Measurements from ENCODE around the gene CCT6A.
A peak's percentile ranks its signal among the peaks of the same experiment; 100 is the strongest.

The CCT6A gene

GRCh38 chr7:56051339-56052191 lies at the start of gene CCT6A, which contains the start of gene PSPH:
Gene CCT6A (plus strand): TSS chr7:56051765. CDS start chr7:56051849, 84 bp downstream.
Gene PSPH (minus strand): TSS chr7:56051444. CDS start chr7:56021212, 30,232 bp downstream.
- Histone ChIP-seq H3K9ac (ENCODE audit: low read depth, low read length) (peak within 1 kb of the TSS; percentile 92), H3K79me2 (ENCODE audit: insufficient read depth, low read length) (peaks cover 83% of the 10 kb centered on the region), H3K4me1 (ENCODE audit: insufficient read depth, low read length) (peaks cover 55% of the 10 kb centered on the region), H3K4me3 (ENCODE audit: low read depth in 1 of 2, low read length in 2 of 2) (peak within 1 kb of the TSS; percentile 96 to 97), H3K27ac (ENCODE audit: low read length) (peak within 1 kb of the TSS; percentile 96), H3K9me3 (ENCODE audit: insufficient read depth, low read length, severe bottlenecking) (no peaks in the 10 kb centered on the region), H4K20me1 (ENCODE audit: insufficient read depth, low read length) (peaks cover 5% of the 10 kb centered on the region), H2AFZ (ENCODE audit: low read depth, low read length) (peak within 1 kb of the TSS; percentile 92), H3K27me3 (ENCODE audit: insufficient read depth, low read length, poor library complexity) (no peaks in the 10 kb centered on the region), H3K36me3 (ENCODE audit: insufficient read depth, low read length) (peaks cover 47% of the 10 kb centered on the region), H3K4me2 (ENCODE audit: insufficient read depth, low read length) (peak within 1 kb of the TSS; percentile 82)
- ATAC-seq (ENCODE audit: insufficient read depth, low read depth) = peak; percentile 91
- TF ChIP-seq, protein P1, sequence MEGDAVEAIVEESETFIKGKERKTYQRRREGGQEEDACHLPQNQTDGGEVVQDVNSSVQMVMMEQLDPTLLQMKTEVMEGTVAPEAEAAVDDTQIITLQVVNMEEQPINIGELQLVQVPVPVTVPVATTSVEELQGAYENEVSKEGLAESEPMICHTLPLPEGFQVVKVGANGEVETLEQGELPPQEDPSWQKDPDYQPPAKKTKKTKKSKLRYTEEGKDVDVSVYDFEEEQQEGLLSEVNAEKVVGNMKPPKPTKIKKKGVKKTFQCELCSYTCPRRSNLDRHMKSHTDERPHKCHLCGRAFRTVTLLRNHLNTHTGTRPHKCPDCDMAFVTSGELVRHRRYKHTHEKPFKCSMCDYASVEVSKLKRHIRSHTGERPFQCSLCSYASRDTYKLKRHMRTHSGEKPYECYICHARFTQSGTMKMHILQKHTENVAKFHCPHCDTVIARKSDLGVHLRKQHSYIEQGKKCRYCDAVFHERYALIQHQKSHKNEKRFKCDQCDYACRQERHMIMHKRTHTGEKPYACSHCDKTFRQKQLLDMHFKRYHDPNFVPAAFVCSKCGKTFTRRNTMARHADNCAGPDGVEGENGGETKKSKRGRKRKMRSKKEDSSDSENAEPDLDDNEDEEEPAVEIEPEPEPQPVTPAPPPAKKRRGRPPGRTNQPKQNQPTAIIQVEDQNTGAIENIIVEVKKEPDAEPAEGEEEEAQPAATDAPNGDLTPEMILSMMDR (IDR thresholded peaks at IDR 0.05; ENCODE audit: borderline replicate concordance, extremely low read depth, low read length, poor library complexity, severe bottlenecking) = no peak
- no peak for TF ChIP-seq EZH2 (IDR thresholded peaks at IDR 0.05; ENCODE audit: borderline replicate concordance, low read depth, low read length, severe bottlenecking)
- DNase-seq = peak; percentile 97

DNA sequence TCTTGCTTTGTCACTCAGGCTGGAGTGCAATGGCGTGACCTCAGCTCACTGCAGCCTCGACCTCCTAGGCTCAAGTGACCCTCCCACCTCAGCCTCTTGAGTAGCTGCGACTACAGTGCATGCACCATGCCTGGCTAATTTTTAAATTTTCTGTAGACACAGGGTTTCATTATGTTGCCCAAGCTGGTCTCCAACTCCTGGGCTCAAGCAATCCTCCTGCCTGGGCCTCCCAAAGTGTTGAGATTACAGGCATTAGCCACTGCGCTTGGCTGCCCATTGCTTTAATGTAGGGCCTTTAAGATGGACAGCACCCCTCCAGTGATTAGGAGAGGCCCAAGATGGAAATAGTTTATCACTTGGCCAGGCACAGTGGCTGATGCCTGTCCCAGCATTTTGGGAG lies 47.8 kb upstream of the CCT6A start:
- no peaks in the 10 kb centered on the region for H3K4me1 ChIP-seq (ENCODE audit: insufficient read depth, low read length)
- peaks cover 4% of the 10 kb centered on the region for H3K36me3 ChIP-seq (ENCODE audit: insufficient read depth, low read length)
- no peak overlapping the region for H3K4me2 ChIP-seq (ENCODE audit: insufficient read depth, low read length)
- no peak overlapping the region for H3K27ac ChIP-seq (ENCODE audit: low read length)
- no peak overlapping the region for H3K9ac ChIP-seq (ENCODE audit: low read depth, low read length)
- DNase-seq (no peak), ATAC-seq (ENCODE audit: insufficient read depth, low read depth) (no peak)
- no peak overlapping the region for H2AFZ ChIP-seq (ENCODE audit: low read depth, low read length)
- no peaks in the 10 kb centered on the region for H3K27me3 ChIP-seq (ENCODE audit: insufficient read depth, low read length, poor library complexity)
- TF ChIP-seq EZH2 (IDR thresholded peaks at IDR 0.05; ENCODE audit: borderline replicate concordance, low read depth, low read length, severe bottlenecking) = no peak
- TF ChIP-seq, protein P1 (IDR thresholded peaks at IDR 0.05; ENCODE audit: borderline replicate concordance, extremely low read depth, low read length, poor library complexity, severe bottlenecking) = no peak
- no peak overlapping the region for H3K4me3 ChIP-seq (ENCODE audit: low read depth in 1 of 2, low read length in 2 of 2)
- no peaks in the 10 kb centered on the region for H3K9me3 ChIP-seq (ENCODE audit: insufficient read depth, low read length, severe bottlenecking)
- no peaks in the 10 kb centered on the region for H3K79me2 ChIP-seq (ENCODE audit: insufficient read depth, low read length)
- H4K20me1 ChIP-seq (ENCODE audit: insufficient read depth, low read length) = no peaks in the 10 kb centered on the region

GRCh38 chr7:56007167-56007652 lies 44.4 kb upstream of the CCT6A start:
- TF ChIP-seq, protein P1 (IDR thresholded peaks at IDR 0.05; ENCODE audit: borderline replicate concordance, extremely low read depth, low read length, poor library complexity, severe bottlenecking) = no peak
- TF ChIP-seq EZH2 (IDR thresholded peaks at IDR 0.05; ENCODE audit: borderline replicate concordance, low read depth, low read length, severe bottlenecking) = no peak
- Histone ChIP-seq H3K4me3 (ENCODE audit: low read depth in 1 of 2, low read length in 2 of 2) (no peak overlapping the region), H3K9me3 (ENCODE audit: insufficient read depth, low read length, severe bottlenecking) (no peaks in the 10 kb centered on the region), H3K4me1 (ENCODE audit: insufficient read depth, low read length) (no peaks in the 10 kb centered on the region), H3K9ac (ENCODE audit: low read depth, low read length) (no peak overlapping the region), H3K27ac (ENCODE audit: low read length) (no peak overlapping the region), H3K27me3 (ENCODE audit: insufficient read depth, low read length, poor library complexity) (no peaks in the 10 kb centered on the region), H3K79me2 (ENCODE audit: insufficient read depth, low read length) (no peaks in the 10 kb centered on the region), H3K36me3 (ENCODE audit: insufficient read depth, low read length) (peaks cover 15% of the 10 kb centered on the region), H4K20me1 (ENCODE audit: insufficient read depth, low read length) (no peaks in the 10 kb centered on the region), H2AFZ (ENCODE audit: low read depth, low read length) (no peak overlapping the region), H3K4me2 (ENCODE audit: insufficient read depth, low read length) (no peak overlapping the region)
- no peak for DNase-seq
- ATAC-seq (ENCODE audit: insufficient read depth, low read depth) = no peak

Data from DND-41 (cell line).